GM23338 (cell line): ENCODE data around the gene NLGN3.

Source experiments
- CREB1 ChIP-seq: fragments of 250-450 bp; sonication (Bioruptor Pico); IDR thresholded peaks from 2 replicates; pipeline ENCODE4 v1.5.0; 2020; ENCODE audit warnings: low read depth, mild to moderate bottlenecking, moderate library complexity
- CTCF ChIP-seq, 2 experiments: fragments of 200-600 bp in 1 of 2; sonication (generic) in 1 of 2; conservative IDR thresholded peaks; 2 replicates each; pipeline versions ENCODE4 v1.5.1 to v1.6.1; 2016 to 2017; ENCODE audit warnings: antibody characterized with exemption in 2 of 2, low read depth in 2 of 2, mild to moderate bottlenecking in 2 of 2, moderate library complexity in 1 of 2

GRCh38 chrX:71102292-71102691 is 42.3 kb upstream of the NLGN3 start:
- TF ChIP-seq CREB1 (CRISPR knock-in tag), result no peak
- TF ChIP-seq CTCF (conservative IDR thresholded peaks at IDR 0.05; ENCODE audit: low read depth in 2 of 2), result no peak
